ENCODE measurements around the gene KANTR. TPM values are rescaled to one million over a fixed set of nuclear protein-coding genes. Genes with fewer than 3 reads are reported as not detected.

KANTR gene
- total RNA-seq, 1 experiment from 2014 or later, result 7.5 TPM

DNA sequence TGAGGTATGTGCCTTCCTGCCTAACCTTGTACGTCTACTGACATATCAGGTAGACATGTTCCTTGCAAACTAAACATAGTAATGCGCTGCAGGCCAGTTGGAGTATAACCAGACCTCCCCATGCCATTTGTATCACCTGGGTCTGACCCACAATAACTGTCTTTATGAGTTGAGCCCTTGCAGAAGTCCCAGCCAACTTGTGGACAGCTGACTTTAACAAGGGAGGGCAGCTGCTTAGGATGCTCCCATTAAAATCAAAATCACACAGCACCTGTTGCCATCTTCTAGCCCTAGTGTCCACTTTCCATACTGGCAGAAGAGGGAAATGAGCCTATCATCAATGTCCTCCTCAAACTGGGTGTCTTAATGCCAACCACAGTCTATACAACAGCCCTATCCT is 41.6 kb downstream of the KANTR start:
- no peaks in the 10 kb centered on the region for H3K79me2 ChIP-seq (ENCODE audit: insufficient read depth, low read length)
- H4K20me1 ChIP-seq (ENCODE audit: insufficient read depth), result no peaks in the 10 kb centered on the region
- no peaks in the 10 kb centered on the region for H3K9me3 ChIP-seq (ENCODE audit: control insufficient read depth in 1 of 2, insufficient read depth in 1 of 2, low read depth in 1 of 2, low read length in 2 of 2)
- ATAC-seq (no peak), DNase-seq (ENCODE audit: low read depth, low spot score) (no peak)
- no peak overlapping the region for H3K4me3 ChIP-seq (replicated peaks in 1 of 2; ENCODE audit: low read depth in 1 of 2, low read length in 2 of 2)
- H3K4me2 ChIP-seq (ENCODE audit: low read length), result no peak overlapping the region
- RAD21 ChIA-PET (ENCODE audit: low non-redundant PET in 1 of 2, low total read pairs in 2 of 2, uncharacterized antibody in 2 of 2, unreplicated experiment in 2 of 2), result no interaction called here
- H3K27me3 ChIP-seq (ENCODE audit: insufficient read depth, low read length), result no peaks in the 10 kb centered on the region
- CTCF ChIA-PET, result no interaction called here
- no peaks in the 10 kb centered on the region for H3K4me1 ChIP-seq (ENCODE audit: control insufficient read depth in 1 of 2, insufficient read depth in 2 of 2, low read length in 2 of 2)
- no peak overlapping the region for H2AFZ ChIP-seq (ENCODE audit: low read depth, low read length, poor library complexity, severe bottlenecking)
- no peak overlapping the region for H3K27ac ChIP-seq (ENCODE audit: low read depth, low read length)
- H3K9ac ChIP-seq (ENCODE audit: low read length), result no peak overlapping the region
- no peaks in the 10 kb centered on the region for H3K36me3 ChIP-seq (ENCODE audit: control insufficient read depth in 1 of 2, insufficient read depth in 2 of 2, low read length in 2 of 2)
- POLR2A ChIA-PET, result no interaction called here
- BruUV-seq (replicated peaks), result no TSS peak
- TF ChIP-seq FOSL1 (IDR thresholded peaks at IDR 0.05; ENCODE audit: low read depth) (no peak), TCF7L2 (IDR thresholded peaks at IDR 0.05; ENCODE audit: borderline replicate concordance, extremely low read depth, insufficient read depth, insufficient read length) (no peak), YY1 (IDR thresholded peaks at IDR 0.05; ENCODE audit: extremely low read depth, insufficient replicate concordance, low read depth, low read length) (no peak), EGR1 (IDR thresholded peaks at IDR 0.05; ENCODE audit: low read depth) (no peak), SRF (IDR thresholded peaks at IDR 0.05; ENCODE audit: low read depth) (no peak), CEBPB (IDR thresholded peaks at IDR 0.05; ENCODE audit: low read depth) (no peak), RAD21 (IDR thresholded peaks at IDR 0.05; ENCODE audit: low read depth) (no peak), ZBTB33 (IDR thresholded peaks at IDR 0.05; ENCODE audit: extremely low read depth, insufficient replicate concordance, low read length) (no peak), CTCF (IDR thresholded peaks at IDR 0.05 in 2 of 3, conservative IDR thresholded peaks at IDR 0.05 in 1 of 3; ENCODE audit: borderline replicate concordance in 1 of 3, insufficient read depth in 1 of 3, low read depth in 2 of 3, low read length in 2 of 3) (no peak), JUND (IDR thresholded peaks at IDR 0.05) (no peak), POLR2AphosphoS5 (IDR thresholded peaks at IDR 0.05; ENCODE audit: low read depth, low read length) (no peak), CBX3 (IDR thresholded peaks at IDR 0.05; ENCODE audit: low read depth) (no peak), ELF1 (IDR thresholded peaks at IDR 0.05; ENCODE audit: borderline replicate concordance, low read depth) (no peak), POLR2A (IDR thresholded peaks at IDR 0.05; ENCODE audit: borderline replicate concordance, extremely low read depth, insufficient read depth, insufficient read length) (no peak)
- TF ChIP-seq, protein P1, sequence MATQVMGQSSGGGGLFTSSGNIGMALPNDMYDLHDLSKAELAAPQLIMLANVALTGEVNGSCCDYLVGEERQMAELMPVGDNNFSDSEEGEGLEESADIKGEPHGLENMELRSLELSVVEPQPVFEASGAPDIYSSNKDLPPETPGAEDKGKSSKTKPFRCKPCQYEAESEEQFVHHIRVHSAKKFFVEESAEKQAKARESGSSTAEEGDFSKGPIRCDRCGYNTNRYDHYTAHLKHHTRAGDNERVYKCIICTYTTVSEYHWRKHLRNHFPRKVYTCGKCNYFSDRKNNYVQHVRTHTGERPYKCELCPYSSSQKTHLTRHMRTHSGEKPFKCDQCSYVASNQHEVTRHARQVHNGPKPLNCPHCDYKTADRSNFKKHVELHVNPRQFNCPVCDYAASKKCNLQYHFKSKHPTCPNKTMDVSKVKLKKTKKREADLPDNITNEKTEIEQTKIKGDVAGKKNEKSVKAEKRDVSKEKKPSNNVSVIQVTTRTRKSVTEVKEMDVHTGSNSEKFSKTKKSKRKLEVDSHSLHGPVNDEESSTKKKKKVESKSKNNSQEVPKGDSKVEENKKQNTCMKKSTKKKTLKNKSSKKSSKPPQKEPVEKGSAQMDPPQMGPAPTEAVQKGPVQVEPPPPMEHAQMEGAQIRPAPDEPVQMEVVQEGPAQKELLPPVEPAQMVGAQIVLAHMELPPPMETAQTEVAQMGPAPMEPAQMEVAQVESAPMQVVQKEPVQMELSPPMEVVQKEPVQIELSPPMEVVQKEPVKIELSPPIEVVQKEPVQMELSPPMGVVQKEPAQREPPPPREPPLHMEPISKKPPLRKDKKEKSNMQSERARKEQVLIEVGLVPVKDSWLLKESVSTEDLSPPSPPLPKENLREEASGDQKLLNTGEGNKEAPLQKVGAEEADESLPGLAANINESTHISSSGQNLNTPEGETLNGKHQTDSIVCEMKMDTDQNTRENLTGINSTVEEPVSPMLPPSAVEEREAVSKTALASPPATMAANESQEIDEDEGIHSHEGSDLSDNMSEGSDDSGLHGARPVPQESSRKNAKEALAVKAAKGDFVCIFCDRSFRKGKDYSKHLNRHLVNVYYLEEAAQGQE (IDR thresholded peaks at IDR 0.05; ENCODE audit: low read depth), result no peak
- H3K9me2 ChIP-seq (ENCODE audit: insufficient read depth), result no peaks in the 10 kb centered on the region
- intact Hi-C loops (cut with micrococcal nuclease), result no loop called here
